Calu3 (cell line): Measurements from ENCODE around the gene BRD3OS. TPM values are rescaled to one million over a fixed set of nuclear protein-coding genes. Genes with fewer than 3 reads are reported as not detected.

Source experiments
- BruUV-seq: library from RNA; stranded (reverse); fragments of 400-500 nt; replicated peaks from 2 replicates; lab custom pipeline; 2021; lab: Mats Ljungman, UMichigan
- CTCF ChIA-PET: fragments of 300-600 bp; sonication (Branson Sonifier 250); formaldehyde crosslinking; loops from one replicate; lab custom pipeline; 2022; ENCODE audit warnings: antibody characterized with exemption; lab: Charles Lee
- DNase-seq: peaks from one replicate; pipeline ENCODE4 v3.0.0; 2022
- H3K27ac Mint-ChIP-seq: one replicate; pipeline ENCODE4 v1.8.0; 2022; ENCODE audit warnings: mixed read lengths; ENCODE audit not compliant: unreplicated experiment
- H3K27me3 Mint-ChIP-seq: one replicate; pipeline ENCODE4 v1.8.0; 2022; ENCODE audit warnings: mixed read lengths; ENCODE audit not compliant: unreplicated experiment
- H3K36me3 Mint-ChIP-seq: one replicate; pipeline ENCODE4 v1.8.0; 2022; ENCODE audit warnings: mild to moderate bottlenecking, moderate library complexity, mixed read lengths; ENCODE audit not compliant: insufficient read depth, unreplicated experiment
- H3K4me1 Mint-ChIP-seq: one replicate; pipeline ENCODE4 v1.8.0; 2022; ENCODE audit warnings: mild to moderate bottlenecking, low read depth, mixed read lengths; ENCODE audit not compliant: unreplicated experiment
- H3K4me3 Mint-ChIP-seq: one replicate; pipeline ENCODE4 v1.8.0; 2022; ENCODE audit warnings: mild to moderate bottlenecking, low read depth, moderate library complexity, mixed read lengths; ENCODE audit not compliant: unreplicated experiment
- H3K9me3 Mint-ChIP-seq: one replicate; pipeline ENCODE4 v1.8.0; 2022; ENCODE audit warnings: low read depth, mixed read lengths; ENCODE audit not compliant: unreplicated experiment
- intact Hi-C: fragments of 100-400 bp; cut with micrococcal nuclease; formaldehyde crosslinking; loops from one replicate; pipeline ENCODE4 v1.10.0; 2022; ENCODE audit not compliant: unreplicated experiment
- total RNA-seq: library from RNA; stranded (reverse); gene quantifications from 2 replicates; pipeline ENCODE4 v1.2.3, GENCODE V29; 2022
- TF ChIP-seq, protein P1 (sequence below): fragments of 200-600 bp; IDR thresholded peaks from one replicate; pipeline ENCODE4 v1.8.0; 2022; ENCODE audit warnings: antibody characterized with exemption; ENCODE audit not compliant: unreplicated experiment

The BRD3OS gene
- total RNA-seq, 1 experiment from 2014 or later = 10.5 TPM

GRCh38 chr9:134059188-134059641 lies 33.9 kb downstream of the BRD3OS start:
- TF ChIP-seq, protein P1, sequence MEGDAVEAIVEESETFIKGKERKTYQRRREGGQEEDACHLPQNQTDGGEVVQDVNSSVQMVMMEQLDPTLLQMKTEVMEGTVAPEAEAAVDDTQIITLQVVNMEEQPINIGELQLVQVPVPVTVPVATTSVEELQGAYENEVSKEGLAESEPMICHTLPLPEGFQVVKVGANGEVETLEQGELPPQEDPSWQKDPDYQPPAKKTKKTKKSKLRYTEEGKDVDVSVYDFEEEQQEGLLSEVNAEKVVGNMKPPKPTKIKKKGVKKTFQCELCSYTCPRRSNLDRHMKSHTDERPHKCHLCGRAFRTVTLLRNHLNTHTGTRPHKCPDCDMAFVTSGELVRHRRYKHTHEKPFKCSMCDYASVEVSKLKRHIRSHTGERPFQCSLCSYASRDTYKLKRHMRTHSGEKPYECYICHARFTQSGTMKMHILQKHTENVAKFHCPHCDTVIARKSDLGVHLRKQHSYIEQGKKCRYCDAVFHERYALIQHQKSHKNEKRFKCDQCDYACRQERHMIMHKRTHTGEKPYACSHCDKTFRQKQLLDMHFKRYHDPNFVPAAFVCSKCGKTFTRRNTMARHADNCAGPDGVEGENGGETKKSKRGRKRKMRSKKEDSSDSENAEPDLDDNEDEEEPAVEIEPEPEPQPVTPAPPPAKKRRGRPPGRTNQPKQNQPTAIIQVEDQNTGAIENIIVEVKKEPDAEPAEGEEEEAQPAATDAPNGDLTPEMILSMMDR = no peak

GRCh38 chr9:134059661-134060395 lies 34.5 kb downstream of the BRD3OS start:
- Mint-ChIP-seq H3K4me1 (peaks cover 14% of the 10 kb centered on the region), H3K27ac (no peak overlapping the region), H3K27me3 (no peaks in the 10 kb centered on the region), H3K4me3 (no peak overlapping the region), H3K36me3 (peaks cover 3% of the 10 kb centered on the region), H3K9me3 (no peaks in the 10 kb centered on the region)
- BruUV-seq = no TSS peak
- DNase-seq = no peak
- intact Hi-C loops = no loop called here
- TF ChIP-seq, protein P1 = no peak
- CTCF ChIA-PET = interaction anchor here (0.6 kb wide), 1 partner anchor 268 kb away, joined by 3 read pairs; no protein-coding TSS in a partner anchor

More at GRCh38 chr9:134059188-134059641, 33.9 kb downstream of the BRD3OS start:
- no peak for DNase-seq
- Mint-ChIP-seq H3K27me3 (no peaks in the 10 kb centered on the region), H3K36me3 (peaks cover 5% of the 10 kb centered on the region), H3K9me3 (no peaks in the 10 kb centered on the region), H3K27ac (no peak overlapping the region), H3K4me3 (no peak overlapping the region), H3K4me1 (peaks cover 14% of the 10 kb centered on the region)
- intact Hi-C loops = no loop called here
- CTCF ChIA-PET = no interaction called here
- no TSS peak for BruUV-seq

DNA sequence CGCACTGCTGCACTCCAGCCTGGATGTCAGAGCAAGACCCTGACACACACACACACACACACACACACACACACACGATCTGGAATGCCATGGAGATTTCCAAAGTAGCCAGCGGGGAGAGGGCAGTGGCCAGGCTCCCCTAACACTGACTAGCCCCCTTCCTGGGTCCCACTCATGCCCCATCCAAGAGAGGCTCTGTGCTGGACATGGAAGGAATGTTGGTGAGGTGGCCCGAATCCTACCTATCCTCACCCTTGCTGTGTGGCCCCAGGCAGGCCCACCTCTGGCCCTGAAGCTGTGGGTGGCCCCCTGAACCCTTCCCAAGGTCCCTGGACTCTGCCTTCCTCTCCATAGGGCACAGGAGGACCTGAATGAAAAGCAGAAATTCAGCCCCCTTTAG lies 35.3 kb downstream of the BRD3OS start:
- no peaks in the 10 kb centered on the region for H3K9me3 Mint-ChIP-seq
- H3K27ac Mint-ChIP-seq = no peak overlapping the region
- no peak for DNase-seq
- intact Hi-C loops = no loop called here
- TF ChIP-seq, protein P1 = no peak
- no peak overlapping the region for H3K4me3 Mint-ChIP-seq
- BruUV-seq = no TSS peak
- CTCF ChIA-PET = interaction anchor here (0.6 kb wide), 1 partner anchor 268 kb away, joined by 3 read pairs; no protein-coding TSS in a partner anchor
- no peaks in the 10 kb centered on the region for H3K36me3 Mint-ChIP-seq
- peaks cover 14% of the 10 kb centered on the region for H3K4me1 Mint-ChIP-seq
- no peaks in the 10 kb centered on the region for H3K27me3 Mint-ChIP-seq

DNA sequence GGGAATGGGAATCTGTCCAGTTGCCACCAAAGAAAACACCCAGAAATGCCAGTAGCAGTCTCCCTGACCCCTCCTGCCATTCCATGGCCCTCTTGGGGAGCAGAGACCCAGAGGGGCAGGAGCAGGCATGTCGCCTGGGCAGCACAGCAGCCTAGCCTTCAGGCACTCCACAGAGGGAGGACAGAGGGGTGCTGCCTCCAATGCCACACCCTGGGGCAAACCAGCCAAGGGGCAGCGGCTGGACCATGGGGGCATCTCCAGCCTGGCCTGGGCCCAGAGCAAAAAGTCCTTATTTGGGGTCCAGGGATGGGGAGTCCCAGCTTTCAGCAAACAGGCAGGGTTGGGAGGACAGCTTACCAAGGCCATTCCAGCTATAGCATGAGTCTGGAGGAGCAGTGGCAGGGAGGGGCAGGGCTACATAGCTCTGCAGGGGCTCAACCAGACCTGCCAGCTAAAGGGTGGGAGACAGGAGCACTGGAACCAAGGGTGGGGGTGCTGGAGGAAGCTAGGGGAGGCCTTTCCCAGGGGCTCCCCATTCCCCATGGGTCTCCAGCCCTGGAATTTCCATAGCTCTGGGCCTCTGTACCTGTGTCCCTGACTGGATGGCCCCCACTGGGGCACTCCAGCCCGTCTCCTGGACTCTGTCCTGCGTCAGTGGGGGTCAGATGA lies 35.9 kb downstream of the BRD3OS start:
- intact Hi-C loops = no loop called here
- DNase-seq = no peak
- H3K27ac Mint-ChIP-seq = no peak overlapping the region
- no TSS peak for BruUV-seq
- no peaks in the 10 kb centered on the region for H3K9me3 Mint-ChIP-seq
- H3K4me1 Mint-ChIP-seq = peaks cover 11% of the 10 kb centered on the region
- H3K27me3 Mint-ChIP-seq = no peaks in the 10 kb centered on the region
- CTCF ChIA-PET = no interaction called here
- TF ChIP-seq, protein P1 = no peak
- no peak overlapping the region for H3K4me3 Mint-ChIP-seq
- H3K36me3 Mint-ChIP-seq = peaks cover 4% of the 10 kb centered on the region
